ENCODE measurements around the gene CD55.
"Not testable (repeated sequence)": the region's sequence is repeated elsewhere in the genome, so short reads cannot be mapped to it uniquely, and the experiment has no call there.

CD55 gene

DNA sequence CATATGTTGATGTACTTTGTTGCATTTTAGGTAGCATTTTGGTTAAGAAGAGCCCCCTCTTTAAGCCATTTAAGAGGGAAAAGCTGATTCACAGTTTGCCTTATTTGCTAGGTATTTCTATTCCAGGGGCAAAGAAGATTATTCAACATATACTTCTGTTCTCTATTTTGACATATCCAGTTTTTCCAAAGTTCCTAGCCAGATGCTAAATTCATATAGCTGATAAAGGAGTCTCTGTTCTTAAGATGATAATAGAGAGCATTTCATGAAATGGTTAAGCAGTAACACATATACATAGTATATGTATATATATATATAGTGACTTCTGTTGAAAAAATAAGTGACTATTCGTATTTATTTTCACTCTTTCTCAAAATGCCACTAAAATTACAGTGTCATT is 15.5 kb upstream of the CD55 start:
- DNase-seq, result no peak

DNA sequence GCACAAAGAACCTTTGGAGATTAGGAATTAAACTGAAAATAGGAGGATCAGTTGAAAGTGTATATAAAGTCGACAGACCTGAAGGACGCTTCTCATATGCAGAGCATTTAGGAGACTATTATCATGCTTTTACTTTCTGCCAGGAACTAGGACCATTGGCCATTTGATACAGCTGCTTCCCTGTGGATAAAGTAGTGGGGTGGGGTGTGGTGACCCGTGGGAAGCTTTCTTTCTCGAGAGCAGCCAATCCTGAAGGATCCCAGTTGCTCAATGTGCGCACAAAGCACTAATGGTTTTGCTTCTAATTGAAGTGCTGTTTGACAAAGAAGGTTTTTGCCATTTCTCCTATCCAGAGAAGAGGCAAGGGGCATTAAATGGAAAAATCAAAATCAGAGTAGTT is 14.9 kb upstream of the CD55 start:
- DNase-seq, result no peak

DNA sequence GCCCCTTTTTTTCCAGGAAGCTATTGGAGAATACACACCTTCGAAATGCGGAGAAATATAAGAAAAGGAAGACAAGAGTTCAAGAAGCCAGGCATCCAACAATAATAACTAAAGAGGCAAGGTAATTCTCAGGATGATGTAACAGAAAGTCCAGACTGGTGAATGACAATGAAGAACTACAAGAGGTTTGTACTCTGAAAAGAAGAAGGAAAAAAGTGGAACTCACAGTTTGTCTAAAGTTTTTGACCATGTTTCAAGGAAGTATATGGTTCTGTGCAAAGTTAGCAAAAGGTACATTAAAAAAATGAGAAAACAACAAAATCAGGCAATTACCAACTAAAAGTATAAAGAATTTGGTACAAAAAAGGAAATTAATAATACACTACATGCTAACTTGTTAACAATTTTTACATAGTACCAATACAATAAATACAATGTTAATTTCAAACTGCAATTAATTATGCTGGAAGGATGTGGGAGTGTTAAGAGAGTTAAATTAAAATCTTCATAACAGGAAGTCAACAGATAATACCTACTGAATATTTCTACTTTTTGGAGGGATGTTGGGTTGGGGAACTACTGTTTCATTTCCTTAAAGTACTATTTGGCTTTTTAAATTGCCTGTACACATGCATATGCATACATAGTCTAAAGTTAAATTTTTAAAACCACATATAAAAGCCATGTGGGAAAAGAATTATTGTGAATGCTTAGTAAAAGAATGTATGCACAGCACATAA is 12.9 kb upstream of the CD55 start:
- no peak for DNase-seq

DNA sequence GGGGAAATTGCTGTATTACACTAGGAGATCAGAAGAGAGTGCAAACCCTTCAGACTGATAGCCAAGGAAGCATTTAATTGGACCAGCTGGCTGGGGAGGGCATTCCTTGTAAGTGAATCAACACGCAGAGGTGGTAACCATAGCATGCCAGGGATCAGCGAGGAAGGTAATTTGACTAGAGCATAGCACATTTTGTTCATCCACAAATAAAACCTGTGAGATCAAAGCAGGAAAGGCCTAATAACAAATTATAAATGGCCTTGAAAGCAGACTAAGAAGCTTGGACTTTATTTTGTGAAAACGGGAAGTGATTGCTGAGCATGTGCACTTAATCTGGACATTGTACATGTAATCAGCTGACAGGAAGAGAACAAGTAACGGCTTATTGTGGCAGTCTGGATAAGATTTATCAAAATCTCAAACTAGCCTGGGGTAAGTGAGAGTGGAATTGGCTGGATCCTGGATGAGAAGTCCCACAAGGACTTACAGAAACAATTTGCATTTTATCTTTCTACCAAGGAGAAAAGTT is 11.7 kb upstream of the CD55 start:
- no peak for DNase-seq

DNA sequence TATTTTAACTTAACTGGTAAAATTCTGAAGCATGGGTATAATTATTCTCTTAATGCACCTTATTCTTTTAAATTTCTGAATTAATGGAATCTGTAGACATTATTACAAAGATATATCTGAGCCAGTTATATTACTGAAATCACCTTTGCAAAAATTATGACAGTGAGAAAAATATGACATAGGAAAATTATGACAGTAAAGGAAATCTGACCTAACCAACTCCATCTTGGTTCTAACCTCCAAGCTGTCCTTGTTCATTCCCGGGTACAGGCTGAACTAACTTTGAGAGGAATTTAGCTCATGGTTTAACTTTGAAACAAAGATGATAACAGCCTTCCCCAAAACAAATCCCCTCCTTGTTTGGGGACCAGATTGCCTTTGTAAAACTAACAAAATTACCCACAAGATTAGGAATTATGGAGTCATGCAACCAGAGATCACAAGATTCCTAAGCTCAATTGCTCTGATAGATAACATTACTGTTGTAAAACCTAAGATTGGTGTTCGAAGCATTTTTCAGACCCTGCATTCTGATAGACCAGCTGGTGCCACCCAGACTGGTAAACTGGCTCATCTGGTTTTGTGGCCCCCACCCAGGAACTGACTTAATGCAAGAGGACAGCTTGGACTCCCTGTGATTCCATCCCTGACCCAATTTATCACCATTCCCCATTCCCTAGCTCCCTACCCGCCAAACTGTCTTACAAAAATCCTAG is 9.4 kb upstream of the CD55 start:
- DNase-seq, result no peak

DNA sequence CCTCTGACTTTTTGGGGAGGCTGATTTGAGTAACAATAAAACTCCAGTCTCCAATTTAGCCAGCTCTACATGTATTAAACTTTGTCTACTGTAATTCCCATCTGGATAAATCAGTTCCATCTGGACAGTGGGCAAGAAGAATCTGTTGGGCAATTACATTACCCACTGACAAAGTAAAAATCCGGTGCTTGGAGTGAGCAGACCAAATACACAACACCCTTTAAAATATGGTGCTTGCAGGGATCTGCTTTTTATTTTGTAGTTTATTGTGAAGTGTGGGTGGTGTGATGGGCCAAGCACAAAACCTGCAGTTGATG is 8.9 kb upstream of the CD55 start:
- no peak for DNase-seq

DNA sequence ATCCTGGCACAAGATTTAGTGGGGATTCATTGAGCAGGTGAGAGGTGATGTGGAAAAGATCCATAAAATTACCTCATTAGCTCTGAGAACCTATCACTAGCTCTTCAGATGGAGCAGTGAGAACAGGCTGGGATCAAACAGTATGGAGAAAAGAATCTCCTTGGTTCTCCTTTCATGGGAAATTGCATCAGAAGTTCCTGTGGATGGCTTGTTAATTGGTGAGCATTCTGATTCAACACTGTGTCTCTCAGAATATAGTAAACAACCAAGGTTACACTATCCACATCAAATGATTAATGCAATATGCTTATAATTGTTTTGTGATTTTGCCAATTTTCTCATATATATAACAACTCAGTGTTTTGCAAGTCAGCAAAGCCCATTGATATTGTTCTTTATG is 8.3 kb upstream of the CD55 start:
- DNase-seq, result no peak

DNA sequence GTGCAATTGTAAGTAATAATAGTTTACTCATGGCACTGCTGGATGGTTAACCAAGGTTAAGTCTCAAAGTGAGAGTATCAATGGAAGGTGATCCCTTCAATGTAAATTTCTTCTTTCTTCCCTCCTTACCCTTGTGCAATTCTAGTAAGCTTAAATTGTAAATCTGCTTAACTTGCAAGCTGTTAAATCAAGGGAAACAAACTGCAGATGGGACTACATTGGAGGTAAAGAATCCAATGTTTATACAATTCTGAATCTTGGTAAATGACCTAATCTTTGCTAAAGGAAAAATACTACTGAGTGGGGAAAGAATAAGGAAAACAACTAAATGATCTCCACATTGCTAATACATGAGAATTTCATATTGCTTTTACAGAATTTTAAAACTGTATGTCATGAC is 6.7 kb upstream of the CD55 start:
- no peak for DNase-seq

DNA sequence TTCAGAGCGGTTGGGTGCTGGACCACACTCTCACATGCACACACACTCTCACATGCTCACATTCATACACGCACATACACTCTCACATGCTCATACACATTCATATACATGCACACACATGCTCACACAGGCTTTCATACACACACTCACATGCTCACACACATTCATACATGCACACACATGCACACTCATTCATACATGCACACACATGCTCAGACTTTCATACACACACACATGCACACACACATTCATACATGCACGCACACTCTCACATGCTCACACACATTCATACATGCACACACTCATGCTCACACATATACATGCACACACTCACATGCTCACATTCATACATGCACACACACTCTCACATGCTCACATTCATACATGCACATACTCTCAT is 6.0 kb upstream of the CD55 start:
- no peak for DNase-seq

DNA sequence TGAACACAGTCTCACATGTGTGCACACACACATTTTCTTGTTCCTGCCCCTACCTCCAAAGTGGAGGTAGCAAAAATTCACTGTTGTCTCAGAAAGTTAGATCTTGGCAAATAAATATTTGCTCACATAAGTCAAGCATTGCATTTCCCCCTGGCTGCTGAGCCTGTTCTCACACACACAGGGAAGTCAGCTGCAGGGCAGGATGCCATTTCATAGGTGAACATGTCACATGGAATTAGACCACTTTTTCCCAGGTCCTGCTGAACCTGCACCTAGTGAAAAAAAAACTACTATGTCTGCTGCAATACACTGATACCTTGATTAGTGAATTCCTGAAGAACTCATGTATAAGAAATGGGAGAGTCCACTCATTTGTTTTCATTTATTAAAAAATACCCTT is 5.3 kb upstream of the CD55 start:
- DNase-seq, result no peak

DNA sequence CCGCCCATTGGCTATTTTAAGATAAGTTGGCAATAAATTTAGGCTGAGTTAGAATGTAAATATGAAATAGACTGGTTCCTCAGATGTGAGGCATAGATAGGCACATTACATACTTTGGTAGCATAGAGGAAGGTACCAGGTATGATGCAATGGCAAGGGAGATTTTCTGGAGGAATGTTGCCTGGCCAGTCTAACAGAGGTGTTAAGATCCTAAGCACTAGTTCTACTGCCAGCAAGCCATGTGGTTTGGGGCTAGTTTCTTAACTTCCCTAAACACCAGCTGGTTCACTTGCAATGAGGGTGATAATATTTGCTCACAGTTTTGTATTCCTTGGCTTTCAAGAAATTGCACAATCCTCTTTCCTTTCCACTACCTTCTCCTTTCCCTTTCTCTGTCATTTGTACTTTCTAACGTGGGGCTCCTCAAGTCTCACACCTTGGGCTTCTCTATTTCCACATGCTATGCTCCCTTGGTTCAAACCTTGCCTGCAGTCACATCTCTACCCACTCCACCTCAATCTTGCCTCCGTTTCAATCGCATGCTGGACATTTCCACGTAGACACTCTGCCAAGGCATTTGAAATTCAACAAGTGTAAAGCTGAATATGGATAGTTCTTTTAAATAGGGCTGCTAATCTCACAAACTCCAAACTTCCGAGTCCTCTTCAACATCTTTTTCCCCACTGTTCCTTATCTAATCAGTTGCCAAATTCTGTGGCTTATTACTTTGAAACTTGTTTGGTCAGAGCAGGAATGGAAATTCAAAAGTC is 4.7 kb upstream of the CD55 start:
- no peak for DNase-seq

DNA sequence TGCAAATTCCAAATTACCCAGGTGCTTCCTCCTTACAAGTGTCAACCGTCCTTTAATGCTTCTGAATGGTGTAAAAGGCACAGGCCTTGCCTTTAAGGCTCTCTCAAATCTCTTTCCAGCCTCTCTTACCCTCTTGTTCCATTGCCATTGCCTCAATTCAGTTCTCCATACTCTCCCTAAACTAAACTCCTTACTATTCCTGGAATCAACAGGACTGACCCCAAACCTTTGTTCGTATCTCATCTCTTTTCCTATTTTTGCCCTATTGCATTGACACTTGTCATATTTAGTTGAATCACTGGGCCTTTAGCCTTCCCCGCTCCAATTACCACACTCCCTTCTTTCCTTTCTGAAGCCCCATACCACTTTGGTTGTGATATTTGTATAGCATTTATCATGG is 3.9 kb upstream of the CD55 start:
- DNase-seq, result no peak

DNA sequence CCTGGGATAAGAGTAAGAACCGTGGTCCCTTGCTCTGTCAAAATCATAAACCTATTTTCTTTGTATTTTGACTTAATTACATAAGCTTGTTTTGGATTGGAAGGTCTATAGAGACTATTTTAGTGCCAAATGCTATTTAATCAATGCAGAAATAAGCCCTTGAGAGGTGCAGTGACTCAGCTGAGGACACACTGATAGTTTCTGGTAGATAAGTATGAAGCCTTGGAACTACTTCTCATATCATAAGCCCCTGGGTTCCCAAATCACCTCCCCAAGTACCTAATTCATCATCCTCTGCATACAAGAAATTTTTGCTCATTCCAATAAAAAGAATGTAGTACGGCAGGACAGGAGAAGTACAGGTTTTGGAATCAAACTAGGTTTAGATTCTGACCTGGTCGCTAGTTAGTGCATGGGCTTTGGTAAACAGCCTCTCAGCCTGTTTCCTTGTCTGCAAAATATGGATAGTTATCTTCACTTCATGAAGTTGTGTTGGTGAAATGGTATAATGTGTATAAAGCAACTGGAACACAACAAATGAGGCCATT is 3.3 kb upstream of the CD55 start:
- DNase-seq, result no peak

DNA sequence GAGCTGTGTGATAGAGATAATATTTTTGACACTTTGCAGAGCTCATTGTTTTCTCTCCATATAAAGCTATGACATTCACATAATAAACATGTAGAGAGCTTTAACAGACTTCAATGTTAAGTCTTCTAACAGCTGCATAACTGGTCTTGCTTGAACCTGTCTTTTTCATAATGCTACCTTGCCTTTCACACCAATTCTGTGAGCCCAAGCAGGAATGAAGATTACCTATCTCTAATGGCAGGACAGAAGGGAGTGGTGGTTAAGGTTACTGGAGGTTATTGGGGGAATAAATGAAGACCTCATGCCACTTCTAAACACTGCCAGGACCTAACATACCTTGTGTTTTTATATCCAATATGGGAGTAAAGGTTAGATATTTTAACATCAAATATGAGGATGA is 2.3 kb upstream of the CD55 start:
- no peak for DNase-seq

DNA sequence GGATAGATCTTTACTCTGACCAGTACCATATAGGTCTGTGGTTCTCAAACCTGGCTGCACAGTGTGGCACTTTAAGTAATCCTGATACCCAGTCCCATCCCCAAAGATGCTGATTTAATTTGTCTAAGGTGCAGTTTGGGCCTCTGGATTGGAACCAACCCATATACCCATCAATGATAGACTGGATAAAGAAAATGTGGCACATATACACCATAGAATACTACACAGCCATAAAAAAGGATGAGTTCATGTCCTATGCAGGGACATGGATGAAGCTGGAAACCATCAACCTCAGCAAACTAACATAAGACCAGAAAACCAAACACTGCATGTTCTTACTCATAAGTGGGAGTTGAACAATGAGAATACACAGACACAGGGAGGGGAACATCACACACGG is 1.4 kb upstream of the CD55 start:
- not testable (repeated sequence) for DNase-seq

DNA sequence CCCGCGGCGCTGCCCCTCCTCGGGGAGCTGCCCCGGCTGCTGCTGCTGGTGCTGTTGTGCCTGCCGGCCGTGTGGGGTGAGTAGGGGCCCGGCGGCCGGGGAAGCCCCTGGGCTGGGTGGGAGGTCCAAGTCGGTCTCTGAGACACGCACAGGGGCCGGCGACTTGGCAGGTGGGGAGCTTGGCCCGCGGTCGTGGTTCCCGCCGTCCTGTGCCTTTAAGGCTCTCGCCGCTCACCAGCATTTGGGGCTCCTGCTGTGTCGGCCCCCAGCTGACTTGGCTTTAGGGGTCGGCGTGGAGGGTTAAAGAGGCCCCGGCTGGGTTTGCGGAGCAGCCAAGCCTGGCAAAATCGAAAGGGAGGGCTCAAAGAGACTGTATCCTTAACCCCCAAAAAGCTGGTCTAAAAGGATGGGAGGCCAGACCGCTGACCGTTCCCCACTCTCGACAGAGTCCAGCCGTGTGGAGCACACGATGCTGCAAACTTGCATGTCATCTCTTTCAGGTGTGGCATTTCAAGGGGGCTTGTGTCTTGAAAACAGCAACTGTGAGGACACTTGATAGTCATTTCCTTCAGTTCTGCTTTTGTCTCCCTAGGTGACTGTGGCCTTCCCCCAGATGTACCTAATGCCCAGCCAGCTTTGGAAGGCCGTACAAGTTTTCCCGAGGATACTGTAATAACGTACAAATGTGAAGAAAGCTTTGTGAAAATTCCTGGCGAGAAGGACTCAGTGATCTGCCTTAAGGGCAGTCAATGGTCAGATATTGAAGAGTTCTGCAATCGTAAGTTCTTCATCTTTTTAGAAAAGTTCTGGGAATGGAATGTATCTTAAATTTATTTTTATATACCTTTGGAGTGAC is 540 bp downstream of the CD55 start:
- peak in 2 of 6 experiments; percentile 44 to 65 for DNase-seq

DNA sequence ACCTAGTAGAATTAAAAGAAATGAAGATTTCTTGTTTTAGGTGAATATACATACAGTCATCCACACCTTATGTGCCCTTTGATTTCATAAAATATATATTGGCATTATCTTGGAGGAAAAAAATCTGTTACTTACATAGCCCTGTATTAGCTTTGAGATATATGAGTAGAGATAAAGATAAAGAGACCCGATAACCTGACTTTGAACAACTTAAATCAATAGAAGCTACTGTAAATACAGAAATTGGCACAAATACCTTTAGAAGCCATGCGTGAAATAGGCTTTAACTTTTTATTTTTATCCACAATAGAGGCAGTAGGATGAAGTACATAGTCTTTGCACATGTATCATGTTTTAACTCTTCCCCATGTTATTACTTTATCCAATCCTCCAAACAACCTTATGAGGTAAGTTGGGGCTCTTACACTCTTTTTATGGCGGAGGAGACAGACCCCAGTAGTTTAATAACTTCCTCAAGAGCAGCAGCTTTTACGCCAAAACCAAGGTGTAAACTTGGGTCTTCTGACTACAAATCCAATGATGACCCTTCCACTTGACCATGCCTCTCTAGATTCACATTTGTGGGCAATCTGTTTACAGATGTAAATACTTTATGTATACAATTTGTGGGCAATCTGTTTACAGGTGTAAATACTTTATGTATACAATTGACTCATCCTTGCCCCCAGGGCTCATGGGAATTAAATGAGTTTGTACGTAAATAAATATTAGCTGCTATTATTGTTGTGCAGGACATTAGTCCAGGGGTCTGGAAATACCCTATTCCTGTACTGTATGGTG is 2.1 kb downstream of the CD55 start:
- peak in 1 of 6 experiments; percentile 14 for DNase-seq

DNA sequence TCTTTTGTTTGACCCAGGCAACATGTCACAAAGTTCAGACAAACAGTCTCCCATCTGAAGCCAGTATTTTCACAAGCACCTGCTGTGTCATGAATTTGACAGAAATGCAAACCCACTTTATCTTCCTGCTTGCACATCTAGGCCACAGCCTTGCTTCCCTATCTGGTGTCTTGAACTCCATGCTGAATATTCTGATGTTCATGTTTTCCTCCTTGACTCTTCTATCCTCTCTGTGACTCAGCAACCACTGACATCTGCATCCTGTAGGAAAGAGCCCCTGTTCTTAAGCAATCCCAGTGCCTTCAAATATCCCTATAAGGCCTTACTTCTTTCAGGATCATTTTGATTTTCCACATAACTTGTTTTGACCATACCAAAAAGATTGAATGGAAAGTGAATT is 6.5 kb downstream of the CD55 start:
- peak in 1 of 6 experiments; percentile 45 for DNase-seq

DNA sequence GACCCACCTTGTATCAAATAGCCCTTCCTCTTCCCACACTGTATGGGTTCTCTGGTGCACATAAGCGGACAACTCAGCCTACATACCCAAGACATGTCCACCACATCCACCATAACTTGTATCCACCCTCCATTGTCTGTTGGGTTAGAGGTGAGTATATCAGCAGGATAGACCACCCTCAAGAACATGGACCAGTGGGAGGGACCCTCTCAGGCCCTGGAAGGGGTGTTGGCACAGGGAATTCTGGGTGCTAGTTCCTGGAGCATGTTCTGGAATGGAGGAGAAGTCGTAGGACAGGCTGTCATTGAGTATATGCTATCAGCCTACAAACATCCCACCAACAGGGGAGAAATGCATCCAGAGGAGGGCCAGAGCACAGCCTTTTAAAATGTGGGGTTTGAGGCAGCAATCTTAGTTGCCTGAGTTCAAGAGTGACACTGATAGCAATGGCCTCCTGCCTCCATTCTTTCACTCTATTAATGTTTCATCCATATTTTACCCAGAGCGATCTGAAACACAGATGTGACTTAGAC is 7.5 kb downstream of the CD55 start:
- peak in 2 of 6 experiments; percentile 15 to 20 for DNase-seq

DNA sequence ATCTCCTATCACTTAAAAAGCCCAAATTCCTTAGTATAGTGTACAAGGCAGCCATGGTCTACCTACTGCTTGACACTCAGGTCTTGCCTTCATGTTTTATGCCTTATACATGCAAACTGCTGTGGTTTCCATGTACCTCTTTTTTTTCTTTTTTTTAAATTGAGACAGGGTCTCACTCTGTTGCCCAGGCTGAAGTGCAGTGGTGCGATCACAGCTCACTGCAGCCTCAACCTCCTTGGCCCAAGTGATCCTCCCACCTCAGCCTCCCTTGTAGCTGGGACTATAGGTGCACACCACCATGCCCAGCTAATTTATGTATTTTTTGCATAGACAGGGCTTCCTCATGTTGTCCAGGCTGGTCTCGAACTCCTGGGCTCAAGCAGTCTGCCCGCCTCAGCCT is 8.0 kb downstream of the CD55 start:
- DNase-seq, result no peak

DNA sequence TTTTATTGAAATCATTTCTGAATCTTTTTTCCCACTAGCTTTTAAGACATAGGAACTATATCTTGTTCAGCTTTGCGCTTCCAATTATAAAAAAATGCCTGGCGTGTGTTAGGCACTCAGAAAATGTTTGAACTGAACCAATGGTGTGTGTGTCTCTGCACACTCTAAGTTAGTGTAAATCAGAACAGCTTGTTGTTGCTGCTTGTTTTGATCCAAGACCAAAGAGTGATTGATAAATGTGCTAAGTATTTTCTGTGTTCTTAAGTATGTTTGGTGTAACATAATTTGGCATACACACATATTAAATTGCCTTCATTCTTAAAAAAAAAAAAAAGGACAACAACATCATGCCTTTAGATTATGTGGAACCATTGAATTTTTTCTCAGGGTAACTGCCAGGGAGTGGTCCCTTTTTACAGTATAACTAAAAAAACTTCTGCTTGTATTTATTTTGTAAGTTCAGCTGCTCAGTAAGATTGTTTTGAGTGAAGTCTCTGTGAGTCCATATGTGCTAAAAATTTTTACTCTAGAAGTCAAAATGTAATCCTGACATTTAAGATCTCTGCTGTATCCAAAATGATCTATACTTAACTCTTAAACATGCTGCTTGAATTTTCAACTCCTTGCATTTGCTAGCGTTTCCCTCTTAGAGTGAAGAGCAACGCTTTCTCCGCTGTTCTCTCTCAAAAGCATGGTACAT is 8.7 kb downstream of the CD55 start:
- DNase-seq, result no peak

All from stimulated activated naive CD4-positive, alpha-beta T cell (primary cell).